Measurements from ENCODE around the gene BSPH1. TPM values are rescaled to one million over a fixed set of nuclear protein-coding genes. Genes with fewer than 3 reads are reported as not detected.

Gene BSPH1
- total and polyA plus RNA-seq, 2 donors (not counting 3 experiments of a cell fraction or from before 2014, with no cell fraction given), result not detected

GRCh38 chr19:47996230-47996727 is 4.3 kb upstream of the BSPH1 start:
- no peaks in the 10 kb centered on the region for H3K9me3 ChIP-seq (replicated peaks; ENCODE audit: control insufficient read depth, insufficient read depth, low read length)
- no peak overlapping the region for H3K4me3 ChIP-seq (replicated peaks in 1 of 3; ENCODE audit: insufficient read depth in 1 of 3, low read depth in 1 of 3, low read length in 3 of 3)
- no peak overlapping the region for H3K4me2 ChIP-seq (ENCODE audit: insufficient read depth, low read length)
- no peak for FAIRE-seq
- H3K27me3 ChIP-seq (ENCODE audit: control insufficient read depth in 2 of 2, insufficient read depth in 2 of 2, low read length in 2 of 2), result peaks cover 0 to 1% of the 10 kb centered on the region in 2 experiments
- TF ChIP-seq CTCF (IDR thresholded peaks at IDR 0.05; ENCODE audit: extremely low read depth in 1 of 2, insufficient read depth in 1 of 2, low read depth in 1 of 2, low read length in 2 of 2), result no peak
- TF ChIP-seq POLR2AphosphoS5 (IDR thresholded peaks at IDR 0.05; ENCODE audit: insufficient read depth, low read depth, low read length), result no peak
- TF ChIP-seq MAX (IDR thresholded peaks at IDR 0.05; ENCODE audit: insufficient read depth, insufficient read length), result no peak
- no peak for TF ChIP-seq POLR2A (IDR thresholded peaks at IDR 0.05; ENCODE audit: low read depth, low read length)
- no peak for TF ChIP-seq GATA2 (IDR thresholded peaks at IDR 0.05; ENCODE audit: insufficient read depth, insufficient read length, low read depth, low read length)
- no peak for TF ChIP-seq FOS (IDR thresholded peaks at IDR 0.05; ENCODE audit: borderline replicate concordance, insufficient read depth, low read length)
- no peak overlapping the region for H2AFZ ChIP-seq (ENCODE audit: low read depth, low read length)
- intact Hi-C loops (cut with micrococcal nuclease), result no loop called here
- no peaks in the 10 kb centered on the region for H3K9me1 ChIP-seq (replicated peaks; ENCODE audit: control insufficient read depth, extremely low read depth, insufficient read depth, low read length)
- no peaks in the 10 kb centered on the region for H3K79me2 ChIP-seq (ENCODE audit: control insufficient read depth, insufficient read depth, low read length)
- ChIA-PET CTCF (no interaction called here), POLR2A (no interaction called here)
- no peaks in the 10 kb centered on the region for H3K36me3 ChIP-seq (ENCODE audit: control insufficient read depth in 2 of 2, extremely low read depth in 1 of 2, insufficient read depth in 2 of 2, low read length in 2 of 2)
- no peak overlapping the region for H3K27ac ChIP-seq (ENCODE audit: insufficient read depth, low read depth, low read length)
- dilution Hi-C loops (cut with MboI; ENCODE audit: extremely low pct_ligation_motif_present, low sequenced_read_pairs), result no loop called here
- no peak for DNase-seq (ENCODE audit: low read depth, low spot score)
- no peak overlapping the region for H3K9ac ChIP-seq (replicated peaks; ENCODE audit: extremely low read depth, insufficient read depth, low read length)
- no TSS peak for BruUV-seq (replicated peaks)
- no peaks in the 10 kb centered on the region for H3K4me1 ChIP-seq (ENCODE audit: control insufficient read depth, extremely low read depth, insufficient read depth, low read length)
- H4K20me1 ChIP-seq (replicated peaks; ENCODE audit: control insufficient read depth, extremely low read depth, insufficient read depth, low read length), result no peaks in the 10 kb centered on the region
